ENCODE data around the gene ATE1.

GRCh38 chr10:121690970-121691369 is 236.9 kb downstream of the ATE1 start:
- TF ChIP-seq CTCF (IDR thresholded peaks at IDR 0.05) (no peak), POLR2A (IDR thresholded peaks at IDR 0.05) (no peak)

Data from vagina (tissue), 2 donors.